Activated naive CD4-positive, alpha-beta T cell treated with anti-CD3 and anti-CD28 coated beads, Interleukin-2, amount 50 U/mL, for 24 hours (primary cell): ENCODE measurements around the gene GTSE1.

Experiments
- H3K27ac Mint-ChIP-seq: one replicate; pipeline ENCODE4 v1.8.0; 2021; ENCODE audit warnings: mild to moderate bottlenecking, mixed read lengths
- H3K27me3 Mint-ChIP-seq: one replicate; pipeline ENCODE4 v1.8.0; 2021; ENCODE audit warnings: mixed read lengths
- H3K36me3 Mint-ChIP-seq: one replicate; pipeline ENCODE4 v1.8.0; 2021; ENCODE audit warnings: mixed read lengths
- H3K4me1 Mint-ChIP-seq: one replicate; pipeline ENCODE4 v1.8.0; 2021; ENCODE audit warnings: mixed read lengths
- H3K4me3 Mint-ChIP-seq: one replicate; pipeline ENCODE4 v1.8.0; 2021; ENCODE audit warnings: mild to moderate bottlenecking, mixed read lengths
- H3K9me3 Mint-ChIP-seq: one replicate; pipeline ENCODE4 v1.8.0; 2021; ENCODE audit warnings: mixed read lengths

The GTSE1 gene

DNA sequence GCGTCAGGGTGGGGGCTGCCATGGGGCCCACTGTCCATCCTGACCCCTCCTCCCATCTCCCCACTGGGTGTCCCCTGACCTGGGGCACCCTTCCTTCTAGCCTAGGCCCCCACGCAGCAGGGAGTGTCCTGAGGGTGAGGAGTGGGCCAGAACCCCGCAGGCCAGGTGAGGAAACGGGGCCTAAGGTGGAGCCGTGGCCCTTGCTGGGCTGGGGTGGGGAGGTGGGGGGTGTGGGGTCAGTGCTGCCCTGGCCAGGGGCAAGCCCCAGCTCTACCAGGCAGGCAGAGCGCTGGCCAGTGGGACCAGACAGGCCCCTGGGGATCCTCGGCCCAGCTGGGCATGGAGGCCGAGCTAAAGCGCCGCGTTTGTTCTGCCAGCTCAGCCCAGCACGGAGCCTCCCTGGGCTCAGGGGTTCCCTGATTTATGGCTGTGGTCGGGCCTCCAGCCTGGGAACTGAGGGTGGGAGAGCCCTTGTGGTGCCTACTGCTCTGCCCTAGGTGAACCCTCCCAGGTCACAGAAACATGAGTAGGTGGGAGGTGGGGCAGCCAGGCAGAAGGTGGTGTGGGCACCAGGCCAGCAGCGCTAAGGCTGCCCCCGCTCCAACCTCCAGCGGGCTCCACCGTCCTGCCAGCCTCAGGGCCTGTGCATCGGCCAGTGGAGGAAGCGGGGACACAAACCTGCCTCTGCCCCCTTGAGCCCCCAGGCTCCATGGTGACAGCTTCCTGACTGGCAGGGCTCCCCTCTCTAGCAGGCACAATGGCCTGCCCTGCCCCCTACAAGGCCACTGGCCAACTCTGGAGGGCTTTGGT is 61.2 kb downstream of the GTSE1 start:
- Mint-ChIP-seq H3K4me1 (peaks cover 4% of the 10 kb centered on the region), H3K36me3 (peaks cover 4% of the 10 kb centered on the region), H3K4me3 (no peak overlapping the region), H3K9me3 (no peaks in the 10 kb centered on the region), H3K27ac (no peak overlapping the region), H3K27me3 (no peaks in the 10 kb centered on the region)

GRCh38 chr22:46358766-46359165 is 62.1 kb downstream of the GTSE1 start:
- Mint-ChIP-seq H3K9me3 (no peaks in the 10 kb centered on the region), H3K4me3 (no peak overlapping the region), H3K27ac (peak overlapping the region; percentile 35), H3K27me3 (no peaks in the 10 kb centered on the region), H3K4me1 (peaks cover 4% of the 10 kb centered on the region), H3K36me3 (peaks cover 4% of the 10 kb centered on the region)

DNA sequence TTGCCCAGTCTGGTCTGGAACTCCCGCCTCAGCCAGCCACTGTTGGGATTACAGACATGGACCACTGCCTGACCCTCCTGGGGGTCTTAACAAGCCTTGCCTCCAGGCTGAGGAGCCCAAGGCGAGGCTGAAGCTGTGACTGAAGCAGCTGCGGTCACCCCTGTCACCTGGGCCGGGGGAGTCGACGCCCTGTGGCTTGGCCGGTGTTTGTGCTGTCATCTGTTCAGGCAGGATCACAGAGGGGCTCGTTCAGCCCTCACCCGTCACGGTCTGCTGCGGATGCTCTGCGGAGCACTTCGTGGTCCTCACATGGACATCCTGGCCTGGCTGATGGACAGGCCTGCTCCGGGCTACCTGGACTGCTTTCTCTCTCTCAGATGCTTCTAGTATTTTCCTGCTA is 62.7 kb downstream of the GTSE1 start:
- no peaks in the 10 kb centered on the region for H3K27me3 Mint-ChIP-seq
- peaks cover 4% of the 10 kb centered on the region for H3K4me1 Mint-ChIP-seq
- peaks cover 4% of the 10 kb centered on the region for H3K36me3 Mint-ChIP-seq
- no peaks in the 10 kb centered on the region for H3K9me3 Mint-ChIP-seq
- no peak overlapping the region for H3K4me3 Mint-ChIP-seq
- no peak overlapping the region for H3K27ac Mint-ChIP-seq

- no peaks in the 10 kb centered on the region for H3K9me3 Mint-ChIP-seq
- peaks cover 4% of the 10 kb centered on the region for H3K4me1 Mint-ChIP-seq
- no peaks in the 10 kb centered on the region for H3K27me3 Mint-ChIP-seq
- no peak overlapping the region for H3K27ac Mint-ChIP-seq
- no peak overlapping the region for H3K4me3 Mint-ChIP-seq
- peaks cover 4% of the 10 kb centered on the region for H3K36me3 Mint-ChIP-seq
Measured at GRCh38 chr22:46360097-46360496, 63.4 kb downstream of the GTSE1 start.

- Mint-ChIP-seq H3K27ac (peak overlapping the region; percentile 49), H3K27me3 (no peaks in the 10 kb centered on the region), H3K4me3 (no peak overlapping the region), H3K4me1 (peaks cover 4% of the 10 kb centered on the region), H3K9me3 (no peaks in the 10 kb centered on the region), H3K36me3 (peaks cover 3% of the 10 kb centered on the region)
Measured at GRCh38 chr22:46360891-46361290, 64.2 kb downstream of the GTSE1 start.

DNA sequence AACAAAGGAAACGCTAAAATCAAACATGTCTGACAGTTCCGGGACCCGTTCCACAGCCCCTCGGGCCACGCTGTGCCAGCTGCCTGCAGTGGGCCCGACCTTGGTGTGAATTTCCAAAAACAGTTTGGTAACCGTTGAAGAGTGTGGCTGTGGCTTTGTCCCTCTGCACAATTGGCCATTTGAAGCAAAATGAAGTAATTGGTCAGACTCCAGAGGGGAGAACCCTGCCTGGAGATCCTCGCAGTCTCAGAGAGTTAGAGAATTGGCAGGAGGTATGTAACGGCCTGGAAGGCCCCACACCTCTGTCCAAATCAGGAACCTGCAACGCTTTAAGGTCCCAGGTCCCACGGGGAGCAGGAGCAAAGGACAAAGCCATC is 65.1 kb downstream of the GTSE1 start:
- Mint-ChIP-seq H3K27ac (no peak overlapping the region), H3K4me1 (peaks cover 4% of the 10 kb centered on the region), H3K4me3 (no peak overlapping the region), H3K9me3 (no peaks in the 10 kb centered on the region), H3K27me3 (no peaks in the 10 kb centered on the region), H3K36me3 (peaks cover 3% of the 10 kb centered on the region)

GRCh38 chr22:46362203-46362933 is 65.7 kb downstream of the GTSE1 start:
- Mint-ChIP-seq H3K36me3 (peaks cover 3% of the 10 kb centered on the region), H3K9me3 (no peaks in the 10 kb centered on the region), H3K27me3 (no peaks in the 10 kb centered on the region), H3K27ac (no peak overlapping the region), H3K4me1 (peaks cover 4% of the 10 kb centered on the region), H3K4me3 (no peak overlapping the region)

GRCh38 chr22:46362934-46363515 is 66.4 kb downstream of the GTSE1 start:
- no peak overlapping the region for H3K4me3 Mint-ChIP-seq
- H3K36me3 Mint-ChIP-seq: peaks cover 3% of the 10 kb centered on the region
- no peaks in the 10 kb centered on the region for H3K9me3 Mint-ChIP-seq
- H3K27me3 Mint-ChIP-seq: no peaks in the 10 kb centered on the region
- H3K27ac Mint-ChIP-seq: no peak overlapping the region
- peaks cover 4% of the 10 kb centered on the region for H3K4me1 Mint-ChIP-seq

GRCh38 chr22:46363611-46364321 is 67.1 kb downstream of the GTSE1 start:
- Mint-ChIP-seq H3K4me3 (no peak overlapping the region), H3K4me1 (peaks cover 4% of the 10 kb centered on the region), H3K9me3 (no peaks in the 10 kb centered on the region), H3K27ac (no peak overlapping the region), H3K36me3 (peaks cover 2% of the 10 kb centered on the region), H3K27me3 (no peaks in the 10 kb centered on the region)

DNA sequence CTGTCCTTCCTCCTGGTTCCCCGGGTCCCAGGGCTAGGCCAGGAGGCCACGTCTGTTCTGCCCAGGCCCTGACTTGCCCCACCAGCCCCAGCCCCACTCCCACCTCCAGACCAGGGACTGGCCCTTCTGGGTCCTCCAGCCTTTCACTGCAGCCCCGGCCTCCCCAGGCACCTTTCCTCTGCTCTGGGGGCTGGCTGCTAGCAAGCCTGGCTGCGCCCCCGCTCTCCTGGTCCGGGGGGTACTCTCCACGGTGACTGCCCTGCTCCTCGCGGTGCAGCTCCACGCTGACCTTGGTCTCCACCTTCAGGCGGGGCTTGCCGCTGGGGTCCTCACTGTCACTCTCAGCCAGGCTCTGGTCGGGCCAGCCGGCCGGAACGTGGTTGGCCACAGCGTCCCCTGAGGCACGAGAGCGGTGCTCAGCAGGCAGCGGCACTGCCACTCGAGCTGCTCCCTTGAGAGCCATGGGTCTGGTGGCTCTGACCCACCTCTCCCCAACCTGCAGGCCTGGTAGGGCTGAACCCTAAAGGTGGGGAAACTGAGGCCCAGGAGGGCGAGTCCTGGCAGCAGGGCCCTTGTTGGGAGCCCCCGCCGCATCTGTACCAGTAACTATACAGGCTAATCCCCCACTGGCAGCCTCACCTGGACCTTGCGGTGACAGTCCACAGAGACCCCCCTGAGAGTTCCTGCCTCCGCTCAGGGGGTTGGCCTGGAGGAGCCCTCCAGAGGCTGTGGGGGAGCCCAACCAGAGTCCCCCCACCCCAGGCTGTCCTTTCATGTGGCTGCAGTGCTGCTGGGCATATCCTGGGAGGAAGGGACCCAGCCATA is 67.9 kb downstream of the GTSE1 start:
- no peaks in the 10 kb centered on the region for H3K36me3 Mint-ChIP-seq
- no peaks in the 10 kb centered on the region for H3K27me3 Mint-ChIP-seq
- H3K4me3 Mint-ChIP-seq: no peak overlapping the region
- no peak overlapping the region for H3K27ac Mint-ChIP-seq
- H3K4me1 Mint-ChIP-seq: peaks cover 4% of the 10 kb centered on the region
- H3K9me3 Mint-ChIP-seq: no peaks in the 10 kb centered on the region

GRCh38 chr22:46365166-46365624 is 68.5 kb downstream of the GTSE1 start:
- Mint-ChIP-seq H3K27me3 (no peaks in the 10 kb centered on the region), H3K27ac (no peak overlapping the region), H3K4me3 (no peak overlapping the region), H3K9me3 (no peaks in the 10 kb centered on the region), H3K4me1 (peaks cover 9% of the 10 kb centered on the region), H3K36me3 (no peaks in the 10 kb centered on the region)

GRCh38 chr22:46366327-46366731 is 69.7 kb downstream of the GTSE1 start:
- peaks cover 20% of the 10 kb centered on the region for H3K4me1 Mint-ChIP-seq
- no peaks in the 10 kb centered on the region for H3K27me3 Mint-ChIP-seq
- H3K36me3 Mint-ChIP-seq: no peaks in the 10 kb centered on the region
- no peak overlapping the region for H3K4me3 Mint-ChIP-seq
- H3K9me3 Mint-ChIP-seq: no peaks in the 10 kb centered on the region
- no peak overlapping the region for H3K27ac Mint-ChIP-seq

- no peaks in the 10 kb centered on the region for H3K36me3 Mint-ChIP-seq
- H3K27me3 Mint-ChIP-seq: no peaks in the 10 kb centered on the region
- H3K9me3 Mint-ChIP-seq: no peaks in the 10 kb centered on the region
- H3K27ac Mint-ChIP-seq: no peak overlapping the region
- H3K4me3 Mint-ChIP-seq: peak overlapping the region; percentile 23
- peaks cover 25% of the 10 kb centered on the region for H3K4me1 Mint-ChIP-seq
Measured at GRCh38 chr22:46366801-46367706, 70.4 kb downstream of the GTSE1 start.

- Mint-ChIP-seq H3K27ac (peak overlapping the region; percentile 23), H3K9me3 (no peaks in the 10 kb centered on the region), H3K36me3 (no peaks in the 10 kb centered on the region), H3K4me1 (peaks cover 25% of the 10 kb centered on the region), H3K4me3 (no peak overlapping the region), H3K27me3 (no peaks in the 10 kb centered on the region)
Measured at GRCh38 chr22:46367707-46368191, 71.1 kb downstream of the GTSE1 start.
